ENCODE results near the gene C2orf78.

DNA sequence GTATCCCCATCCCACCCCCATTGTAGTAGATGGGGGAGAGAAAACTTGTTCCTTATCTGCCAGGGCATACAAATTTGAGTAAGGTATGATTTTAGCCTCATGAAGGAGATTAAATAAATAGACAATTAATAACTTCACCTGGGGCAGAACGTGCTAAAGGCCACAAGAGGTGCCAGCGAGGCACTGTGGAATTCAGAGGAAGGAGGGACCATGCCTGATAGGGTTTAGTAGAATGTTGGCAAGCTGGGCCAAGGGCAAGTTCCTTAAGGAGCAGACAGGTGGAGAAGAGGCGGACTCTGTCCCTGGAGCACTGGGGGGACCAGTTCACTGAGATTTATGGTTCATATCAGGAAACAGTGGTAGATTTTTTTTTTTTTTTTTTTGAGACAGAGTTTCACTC, 67.3 kb downstream of the C2orf78 start:
- TF ChIP-seq POLR2AphosphoS5 (IDR thresholded peaks at IDR 0.05; ENCODE audit: low read depth, low read length): no peak
- TF ChIP-seq, protein P1, sequence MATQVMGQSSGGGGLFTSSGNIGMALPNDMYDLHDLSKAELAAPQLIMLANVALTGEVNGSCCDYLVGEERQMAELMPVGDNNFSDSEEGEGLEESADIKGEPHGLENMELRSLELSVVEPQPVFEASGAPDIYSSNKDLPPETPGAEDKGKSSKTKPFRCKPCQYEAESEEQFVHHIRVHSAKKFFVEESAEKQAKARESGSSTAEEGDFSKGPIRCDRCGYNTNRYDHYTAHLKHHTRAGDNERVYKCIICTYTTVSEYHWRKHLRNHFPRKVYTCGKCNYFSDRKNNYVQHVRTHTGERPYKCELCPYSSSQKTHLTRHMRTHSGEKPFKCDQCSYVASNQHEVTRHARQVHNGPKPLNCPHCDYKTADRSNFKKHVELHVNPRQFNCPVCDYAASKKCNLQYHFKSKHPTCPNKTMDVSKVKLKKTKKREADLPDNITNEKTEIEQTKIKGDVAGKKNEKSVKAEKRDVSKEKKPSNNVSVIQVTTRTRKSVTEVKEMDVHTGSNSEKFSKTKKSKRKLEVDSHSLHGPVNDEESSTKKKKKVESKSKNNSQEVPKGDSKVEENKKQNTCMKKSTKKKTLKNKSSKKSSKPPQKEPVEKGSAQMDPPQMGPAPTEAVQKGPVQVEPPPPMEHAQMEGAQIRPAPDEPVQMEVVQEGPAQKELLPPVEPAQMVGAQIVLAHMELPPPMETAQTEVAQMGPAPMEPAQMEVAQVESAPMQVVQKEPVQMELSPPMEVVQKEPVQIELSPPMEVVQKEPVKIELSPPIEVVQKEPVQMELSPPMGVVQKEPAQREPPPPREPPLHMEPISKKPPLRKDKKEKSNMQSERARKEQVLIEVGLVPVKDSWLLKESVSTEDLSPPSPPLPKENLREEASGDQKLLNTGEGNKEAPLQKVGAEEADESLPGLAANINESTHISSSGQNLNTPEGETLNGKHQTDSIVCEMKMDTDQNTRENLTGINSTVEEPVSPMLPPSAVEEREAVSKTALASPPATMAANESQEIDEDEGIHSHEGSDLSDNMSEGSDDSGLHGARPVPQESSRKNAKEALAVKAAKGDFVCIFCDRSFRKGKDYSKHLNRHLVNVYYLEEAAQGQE (IDR thresholded peaks at IDR 0.05; ENCODE audit: insufficient read depth in 1 of 2, low read depth in 2 of 2, low read length in 1 of 2): no peak
- TF ChIP-seq, protein P2, sequence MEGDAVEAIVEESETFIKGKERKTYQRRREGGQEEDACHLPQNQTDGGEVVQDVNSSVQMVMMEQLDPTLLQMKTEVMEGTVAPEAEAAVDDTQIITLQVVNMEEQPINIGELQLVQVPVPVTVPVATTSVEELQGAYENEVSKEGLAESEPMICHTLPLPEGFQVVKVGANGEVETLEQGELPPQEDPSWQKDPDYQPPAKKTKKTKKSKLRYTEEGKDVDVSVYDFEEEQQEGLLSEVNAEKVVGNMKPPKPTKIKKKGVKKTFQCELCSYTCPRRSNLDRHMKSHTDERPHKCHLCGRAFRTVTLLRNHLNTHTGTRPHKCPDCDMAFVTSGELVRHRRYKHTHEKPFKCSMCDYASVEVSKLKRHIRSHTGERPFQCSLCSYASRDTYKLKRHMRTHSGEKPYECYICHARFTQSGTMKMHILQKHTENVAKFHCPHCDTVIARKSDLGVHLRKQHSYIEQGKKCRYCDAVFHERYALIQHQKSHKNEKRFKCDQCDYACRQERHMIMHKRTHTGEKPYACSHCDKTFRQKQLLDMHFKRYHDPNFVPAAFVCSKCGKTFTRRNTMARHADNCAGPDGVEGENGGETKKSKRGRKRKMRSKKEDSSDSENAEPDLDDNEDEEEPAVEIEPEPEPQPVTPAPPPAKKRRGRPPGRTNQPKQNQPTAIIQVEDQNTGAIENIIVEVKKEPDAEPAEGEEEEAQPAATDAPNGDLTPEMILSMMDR (IDR thresholded peaks at IDR 0.05): peak; percentile 54
